PC-9 (cell line): ENCODE measurements around the gene NOC2L.
"Not testable (repeated sequence)": the region's sequence is repeated elsewhere in the genome, so short reads cannot be mapped to it uniquely, and the experiment has no call there.

Source experiments
- CTCF ChIP-seq: fragments of 200-600 bp; sonication (generic); conservative IDR thresholded peaks from 2 replicates; pipeline ENCODE4 v1.6.1; 2017; ENCODE audit warnings: mixed run types, antibody characterized with exemption, mild to moderate bottlenecking, moderate library complexity
- EZH2 ChIP-seq: fragments of 200-600 bp; sonication (generic); IDR thresholded peaks from 2 replicates; pipeline ENCODE4 v1.8.0; 2017; ENCODE audit warnings: antibody characterized with exemption, low read depth

DNA sequence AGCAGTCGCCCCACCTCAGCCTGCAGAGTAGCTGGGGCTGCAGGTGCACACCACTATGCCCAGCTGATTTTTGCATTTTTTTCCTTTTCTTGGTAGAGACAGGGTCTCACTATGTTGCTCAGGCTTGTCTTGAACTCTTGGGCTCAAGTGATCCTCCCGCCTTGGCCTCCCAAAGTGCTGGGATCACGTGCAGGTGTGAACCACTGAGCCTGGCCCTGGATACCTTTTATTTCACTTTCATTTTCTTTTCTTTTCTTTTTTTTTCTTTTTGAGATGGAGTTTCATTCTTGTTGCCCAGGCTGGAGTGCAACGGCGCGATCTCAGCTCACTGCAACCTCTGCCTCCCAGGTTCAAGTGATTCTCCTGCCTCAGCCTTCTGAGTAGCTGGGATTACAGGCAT, 32.2 kb upstream of the NOC2L start:
- TF ChIP-seq CTCF, EZH2: not testable (repeated sequence)
